NCI-H1436 treated with DMSO at 0.1 percent for 48 hours (cell line): ENCODE data around the gene ZNF764.
"Not testable (repeated sequence)": the region's sequence is repeated elsewhere in the genome, so short reads cannot be mapped to it uniquely, and the experiment has no call there.

Experiments
- DNase-seq: peaks from one replicate; lab custom pipeline; 2025; lab: John Stamatoyannopoulos, UW

The ZNF764 gene

GRCh38 chr16:30557957-30558788, at the start of gene ZNF764:
TSS of gene ZNF764 (minus strand) at chr16:30558374. CDS start at chr16:30558182, 192 bp downstream.
- DNase-seq: peak; percentile 88

GRCh38 chr16:30606004-30606403, 47.8 kb upstream of the ZNF764 start:
- DNase-seq: no peak

- DNase-seq: no peak
Observed at GRCh38 chr16:30605158-30605557, 47.0 kb upstream of the ZNF764 start.

- DNase-seq: no peak
Observed at GRCh38 chr16:30604316-30604947, 46.3 kb upstream of the ZNF764 start.

DNA sequence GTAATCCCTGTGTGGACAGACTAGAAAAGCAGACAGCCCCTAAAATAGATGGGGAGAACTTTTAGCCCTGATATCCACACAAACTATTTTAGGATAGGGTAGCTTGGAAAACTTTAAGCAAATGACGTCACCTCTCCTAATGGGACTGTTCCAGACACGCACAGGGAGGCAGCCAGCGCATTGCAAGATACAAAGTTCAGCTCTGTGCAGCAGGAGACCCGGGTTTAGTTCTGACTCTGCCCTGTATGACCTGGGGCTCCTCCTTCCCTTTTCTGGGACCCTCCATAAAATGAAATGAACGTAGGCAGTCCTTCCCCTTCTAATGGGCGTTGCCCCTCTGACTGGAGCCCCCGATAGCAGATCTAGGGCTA, 45.8 kb upstream of the ZNF764 start:
- no peak for DNase-seq

DNA sequence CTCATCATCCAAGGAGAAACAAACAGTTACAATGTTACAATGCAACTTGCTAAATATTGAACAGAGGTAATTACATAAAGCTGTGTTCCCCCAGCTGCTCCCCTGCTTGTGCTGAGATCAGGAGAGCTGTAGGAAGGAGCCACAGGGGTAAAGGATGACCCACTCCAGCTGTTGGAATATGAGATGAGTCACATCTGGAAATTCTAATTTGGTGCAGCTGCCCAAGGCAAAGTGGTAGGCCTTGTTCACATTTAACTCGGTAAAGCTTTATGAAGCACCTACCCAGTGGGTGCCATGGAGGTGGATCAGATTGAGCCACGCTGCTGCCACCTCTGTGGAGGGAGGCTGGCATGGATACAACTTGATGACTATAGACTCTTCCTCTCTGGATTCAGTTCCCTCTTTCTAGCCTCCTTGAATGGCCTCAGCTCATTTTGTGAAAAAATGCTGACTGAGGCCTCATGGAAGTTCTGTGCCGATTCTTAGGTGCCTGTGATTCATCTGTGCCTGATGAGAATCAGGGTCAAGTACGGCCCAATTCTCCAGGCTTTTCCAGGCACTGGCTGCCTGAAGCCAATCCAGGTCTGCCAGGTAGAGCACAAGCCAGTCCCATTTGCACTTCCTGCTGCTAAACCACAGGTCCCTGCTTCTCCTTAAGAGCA, 44.6 kb upstream of the ZNF764 start:
- no peak for DNase-seq

DNA sequence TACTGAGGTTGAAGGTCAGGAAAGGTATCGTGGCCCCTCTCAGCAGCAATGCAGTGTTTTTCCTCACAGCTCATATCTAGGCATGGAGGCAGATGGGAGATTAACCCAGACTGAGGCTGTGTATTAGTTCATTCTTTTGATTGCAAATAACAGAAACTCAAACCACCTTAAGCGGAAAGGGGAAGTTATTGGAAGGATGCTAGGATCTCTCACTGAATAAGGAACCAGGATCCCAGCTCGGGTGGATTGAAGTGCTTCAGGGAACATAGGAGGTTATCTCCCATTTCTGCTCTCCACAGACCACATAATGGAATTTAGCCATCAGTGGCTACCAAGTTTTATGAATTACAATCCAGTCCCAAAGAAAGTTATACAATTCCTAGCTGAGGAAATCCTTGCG, 43.8 kb upstream of the ZNF764 start:
- DNase-seq: no peak

DNA sequence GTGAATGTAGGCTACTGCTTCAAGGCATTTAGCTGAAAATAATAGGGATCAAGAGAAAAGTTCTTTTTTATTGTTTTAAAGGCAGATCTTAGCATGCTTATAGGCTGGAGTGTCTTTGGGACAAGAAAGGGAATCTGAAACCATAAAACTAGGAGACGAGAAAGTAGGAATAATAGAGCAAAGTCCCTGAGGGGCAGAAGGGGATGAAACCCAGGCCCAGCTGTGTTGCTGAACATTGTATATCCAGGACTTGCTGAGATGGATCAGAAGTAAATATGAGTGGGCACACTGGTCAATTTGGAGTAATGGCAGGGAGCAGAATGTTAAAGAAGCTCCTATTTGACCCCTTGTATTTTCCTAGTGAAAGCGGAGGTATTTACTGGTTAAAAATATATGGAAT, 42.8 kb upstream of the ZNF764 start:
- DNase-seq: no peak

DNA sequence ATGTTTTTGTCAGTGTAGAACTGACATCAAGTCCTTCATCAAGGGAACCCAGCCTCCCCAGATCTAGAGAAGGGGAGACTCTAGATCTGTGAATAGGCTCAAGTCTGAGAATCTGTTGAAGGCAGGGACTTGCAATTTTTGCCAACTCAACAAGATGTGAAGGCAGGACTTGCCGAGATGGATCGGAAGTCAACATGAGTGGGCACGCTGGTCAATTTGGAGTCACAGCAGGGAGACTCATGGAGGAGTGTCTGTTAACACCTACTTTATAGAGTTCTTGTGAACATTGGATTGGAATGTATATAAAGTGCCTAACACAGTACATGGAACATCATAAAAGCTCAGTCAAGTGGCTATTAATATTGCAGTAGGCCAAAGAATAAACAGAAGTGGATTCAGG, 42.0 kb upstream of the ZNF764 start:
- no peak for DNase-seq

DNA sequence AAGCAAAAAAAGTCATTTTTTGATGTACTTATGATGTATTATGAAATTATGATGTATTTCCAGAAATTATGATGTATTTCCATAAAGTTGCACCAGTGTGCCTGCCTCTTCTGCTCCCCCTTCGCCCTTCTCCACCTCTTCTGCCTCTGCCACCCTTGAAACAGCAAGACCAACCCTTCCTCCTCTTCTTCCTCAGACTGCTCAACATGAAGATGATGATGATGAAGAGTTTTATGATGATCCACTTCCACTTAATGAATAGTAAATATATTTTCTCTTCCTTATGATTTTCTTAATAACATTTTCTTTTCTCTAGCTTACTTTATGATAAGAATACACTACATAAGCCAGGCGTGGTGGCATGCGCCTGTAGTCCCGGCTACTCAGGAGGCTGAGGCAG, 34.7 kb upstream of the ZNF764 start:
- DNase-seq: no peak

DNA sequence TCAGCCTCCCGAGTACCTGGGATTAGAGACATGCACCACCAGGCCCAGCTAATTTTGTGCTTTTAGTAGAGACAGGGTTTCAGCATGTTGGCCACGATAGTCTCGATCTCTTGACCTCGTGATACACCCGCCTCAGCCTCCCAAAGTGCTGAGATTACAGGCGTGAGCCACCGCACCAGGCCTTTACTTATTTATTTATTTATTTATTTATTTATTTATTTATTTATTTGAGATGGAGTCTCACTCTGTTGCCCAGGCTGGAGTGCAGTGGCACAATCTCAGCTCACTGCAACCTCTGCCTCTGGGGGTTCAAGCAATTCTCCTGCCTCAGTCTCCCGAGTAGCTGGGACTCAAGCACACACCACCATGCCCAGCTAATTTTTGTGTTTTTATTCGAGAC, 32.7 kb upstream of the ZNF764 start:
- not testable (repeated sequence) for DNase-seq

DNA sequence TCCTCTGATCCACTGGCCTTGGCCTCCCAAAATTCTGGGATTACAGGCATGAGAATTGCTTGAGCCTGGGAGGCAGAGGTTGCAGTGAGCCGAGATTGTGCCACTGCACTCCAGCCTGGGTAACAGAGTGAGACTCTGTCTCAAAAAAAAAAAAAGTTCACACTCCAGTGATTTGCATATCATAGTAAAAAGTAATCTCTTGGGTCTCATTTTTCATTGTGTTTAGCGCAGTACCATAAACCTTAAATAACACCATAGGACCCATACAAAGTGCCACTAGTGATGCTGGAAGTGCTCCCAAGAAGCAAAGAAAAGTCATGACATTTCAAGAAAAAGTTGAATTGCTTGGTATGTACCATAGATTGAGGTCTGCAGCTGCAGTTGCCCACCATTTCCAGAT, 31.4 kb upstream of the ZNF764 start:
- not testable (repeated sequence) for DNase-seq

DNA sequence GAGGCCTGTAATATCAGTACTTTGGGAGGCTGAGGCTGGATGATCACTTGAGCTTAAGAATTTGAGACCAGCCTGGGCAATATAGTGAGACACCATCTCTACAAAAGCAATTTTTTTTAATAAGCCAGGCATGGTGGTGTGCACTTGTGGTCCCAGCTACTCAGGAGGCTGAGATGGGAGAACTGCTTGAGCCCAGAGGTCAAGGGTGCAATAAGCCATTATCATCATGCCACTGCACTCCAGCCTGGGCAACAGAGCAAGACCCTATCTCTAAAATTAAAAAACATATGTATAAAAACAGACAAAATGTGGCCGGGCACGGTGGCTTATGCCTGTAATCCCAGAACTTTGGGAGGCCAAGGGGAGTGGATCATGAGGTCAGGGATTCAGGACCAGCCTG, 30.5 kb upstream of the ZNF764 start:
- DNase-seq: no peak

- peak; percentile 97 for DNase-seq
Observed at GRCh38 chr16:30585400-30586191, 27.4 kb upstream of the ZNF764 start, which contains the start of gene ZNF785. TSS of gene ZNF785 (minus strand) at chr16:30585697. CDS start at chr16:30585611, 86 bp downstream.

DNA sequence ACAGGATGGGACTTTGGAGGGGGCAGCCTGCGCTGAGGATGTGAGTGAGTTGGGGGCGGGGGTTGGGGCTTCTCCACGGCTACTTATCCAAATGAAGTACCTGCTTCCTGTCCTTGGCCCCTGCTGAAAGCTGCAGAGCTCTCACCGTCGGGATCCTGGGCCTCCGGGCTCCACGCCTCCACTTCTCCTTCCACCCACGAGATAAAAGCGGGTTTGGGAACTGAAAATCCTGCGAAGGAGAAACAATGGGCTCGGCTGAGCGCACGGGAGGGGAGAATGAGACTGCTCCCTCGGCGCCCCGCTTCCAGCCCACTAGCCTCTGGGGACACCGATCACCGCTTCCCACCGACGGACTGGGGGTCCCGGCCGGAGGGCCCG, 26.8 kb upstream of the ZNF764 start:
- no peak for DNase-seq

DNA sequence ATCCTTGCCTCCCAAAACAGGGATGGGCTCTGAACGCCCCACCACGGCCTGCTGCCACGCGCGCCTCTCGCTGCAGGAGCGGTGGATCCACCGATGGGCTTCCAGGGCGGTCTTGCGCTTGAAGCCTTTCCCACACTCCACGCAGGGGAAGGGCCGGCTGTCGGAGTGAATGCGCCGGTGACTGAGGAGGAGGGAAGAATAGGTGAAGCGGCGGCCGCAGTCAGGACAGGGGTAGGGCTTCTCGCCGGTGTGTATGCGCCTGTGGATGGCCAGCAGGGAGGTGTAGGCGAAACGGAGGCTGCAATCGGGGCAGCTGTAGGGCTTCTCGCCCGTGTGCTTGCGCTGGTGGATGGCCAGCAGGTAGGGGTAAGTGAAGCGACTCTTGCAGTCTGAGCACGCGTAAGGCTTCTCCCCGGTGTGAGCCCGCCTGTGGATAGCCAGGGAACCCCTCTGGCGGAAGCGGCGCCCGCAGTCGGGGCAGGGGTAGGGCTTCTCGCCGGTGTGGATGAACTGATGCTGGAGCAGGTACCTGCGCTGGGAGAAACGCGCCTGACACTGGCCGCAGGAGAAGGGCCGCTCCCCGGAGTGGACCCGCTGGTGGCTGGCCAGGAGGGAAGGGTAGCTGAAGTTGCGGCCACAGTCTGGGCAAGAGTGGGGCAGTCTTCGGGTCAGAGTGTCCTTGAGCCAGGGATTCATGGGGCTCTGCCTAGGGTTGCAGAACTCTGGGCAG, 24.6 kb upstream of the ZNF764 start:
- no peak for DNase-seq

GRCh38 chr16:30581457-30581856, 23.3 kb upstream of the ZNF764 start:
- no peak for DNase-seq

GRCh38 chr16:30574678-30575077, 16.5 kb upstream of the ZNF764 start:
- DNase-seq: no peak

DNA sequence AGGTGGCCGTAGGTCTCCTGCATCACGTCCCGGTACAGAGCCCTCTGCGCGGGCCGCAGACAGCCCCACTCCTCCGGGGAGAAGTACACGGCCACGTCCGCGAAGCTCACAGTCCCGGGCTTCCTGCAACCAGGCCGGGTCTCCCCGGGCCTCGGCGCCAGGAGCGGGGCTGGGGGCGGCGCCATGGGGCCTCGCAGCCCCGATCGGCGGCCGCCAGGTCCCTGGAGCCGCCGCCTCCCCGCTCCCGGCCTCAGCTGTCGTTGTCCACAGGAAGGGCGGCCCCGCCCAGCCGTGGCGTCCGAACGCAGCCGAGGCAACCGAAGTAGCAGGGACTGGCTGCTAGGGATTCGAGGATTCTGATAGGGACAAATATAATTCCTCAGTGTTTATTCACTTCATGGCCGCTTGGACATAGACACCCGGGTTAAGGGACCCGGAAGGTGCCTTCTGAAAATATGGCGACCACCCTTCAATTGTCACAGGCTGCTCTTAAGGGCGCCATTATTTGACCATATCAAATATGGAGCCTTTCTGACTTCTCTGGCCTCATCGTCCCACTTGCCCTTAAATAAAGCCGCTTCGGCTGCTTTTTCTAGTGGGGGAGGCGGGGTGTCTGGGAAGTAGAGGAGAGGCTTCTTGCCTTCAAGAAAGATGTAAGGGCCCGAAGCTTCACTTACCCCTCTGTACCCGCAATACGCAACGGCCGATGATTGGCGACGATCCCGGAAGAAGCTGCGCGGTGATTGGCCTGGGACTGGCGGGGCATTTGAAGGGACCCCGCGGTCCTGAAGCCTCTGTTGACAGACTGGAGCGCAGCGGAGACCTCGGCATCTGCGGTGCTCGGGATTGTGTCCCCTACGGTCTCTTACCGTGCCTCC, 13.5 kb upstream of the ZNF764 start, which contains the start of gene ZNF688:
Gene ZNF688, minus strand, starts transcription at position 270 of the 878 bp plus-strand sequence. Its CDS starts 85 bp downstream, at position 185.
- peak; percentile 84 for DNase-seq
